Measurements from ENCODE around the gene PNCK. TPM values are rescaled to one million over a fixed set of nuclear protein-coding genes. Genes with fewer than 3 reads are reported as not detected.
"Not testable (repeated sequence)": the region's sequence is repeated elsewhere in the genome, so short reads cannot be mapped to it uniquely, and the experiment has no call there.

The PNCK gene
- total RNA-seq, 1 donor from 2014 or later: 28.5 TPM

GRCh38 chrX:153694687-153695270, 21.2 kb upstream of the PNCK start:
- no peak overlapping the region for H3K4me3 Mint-ChIP-seq
- peaks cover 10% of the 10 kb centered on the region for H3K36me3 Mint-ChIP-seq
- no peak overlapping the region for H3K27ac Mint-ChIP-seq
- peaks cover 7% of the 10 kb centered on the region for H3K9me3 Mint-ChIP-seq
- DNase-seq (ENCODE audit: low spot score in 2 of 2, unreplicated experiment in 2 of 2): no peak
- TF ChIP-seq CTCF (IDR thresholded peaks at IDR 0.05; ENCODE audit: unreplicated experiment): no peak
- no peaks in the 10 kb centered on the region for H3K27me3 Mint-ChIP-seq (ENCODE audit: low read depth)
- peaks cover 4% of the 10 kb centered on the region for H3K4me1 Mint-ChIP-seq

DNA sequence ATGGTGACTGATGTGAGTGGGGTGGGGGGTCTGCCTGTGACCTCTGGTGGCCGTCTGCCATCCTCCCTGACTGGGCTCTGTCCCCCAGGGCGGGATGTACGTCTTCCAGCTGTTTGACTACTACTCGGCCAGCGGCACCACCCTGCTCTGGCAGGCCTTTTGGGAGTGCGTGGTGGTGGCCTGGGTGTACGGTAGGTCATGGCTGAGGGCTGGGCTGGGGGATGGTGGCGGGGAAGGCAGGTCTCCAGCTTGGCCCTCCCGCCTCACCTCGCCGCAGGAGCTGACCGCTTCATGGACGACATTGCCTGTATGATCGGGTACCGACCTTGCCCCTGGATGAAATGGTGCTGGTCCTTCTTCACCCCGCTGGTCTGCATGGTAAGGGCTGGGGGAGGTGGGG, 20.6 kb upstream of the PNCK start:
- not testable (repeated sequence) for H3K27ac Mint-ChIP-seq; H3K4me3 Mint-ChIP-seq; DNase-seq (ENCODE audit: low spot score in 2 of 2, unreplicated experiment in 2 of 2); H3K36me3 Mint-ChIP-seq; H3K9me3 Mint-ChIP-seq; H3K4me1 Mint-ChIP-seq; H3K27me3 Mint-ChIP-seq (ENCODE audit: low read depth)

DNA sequence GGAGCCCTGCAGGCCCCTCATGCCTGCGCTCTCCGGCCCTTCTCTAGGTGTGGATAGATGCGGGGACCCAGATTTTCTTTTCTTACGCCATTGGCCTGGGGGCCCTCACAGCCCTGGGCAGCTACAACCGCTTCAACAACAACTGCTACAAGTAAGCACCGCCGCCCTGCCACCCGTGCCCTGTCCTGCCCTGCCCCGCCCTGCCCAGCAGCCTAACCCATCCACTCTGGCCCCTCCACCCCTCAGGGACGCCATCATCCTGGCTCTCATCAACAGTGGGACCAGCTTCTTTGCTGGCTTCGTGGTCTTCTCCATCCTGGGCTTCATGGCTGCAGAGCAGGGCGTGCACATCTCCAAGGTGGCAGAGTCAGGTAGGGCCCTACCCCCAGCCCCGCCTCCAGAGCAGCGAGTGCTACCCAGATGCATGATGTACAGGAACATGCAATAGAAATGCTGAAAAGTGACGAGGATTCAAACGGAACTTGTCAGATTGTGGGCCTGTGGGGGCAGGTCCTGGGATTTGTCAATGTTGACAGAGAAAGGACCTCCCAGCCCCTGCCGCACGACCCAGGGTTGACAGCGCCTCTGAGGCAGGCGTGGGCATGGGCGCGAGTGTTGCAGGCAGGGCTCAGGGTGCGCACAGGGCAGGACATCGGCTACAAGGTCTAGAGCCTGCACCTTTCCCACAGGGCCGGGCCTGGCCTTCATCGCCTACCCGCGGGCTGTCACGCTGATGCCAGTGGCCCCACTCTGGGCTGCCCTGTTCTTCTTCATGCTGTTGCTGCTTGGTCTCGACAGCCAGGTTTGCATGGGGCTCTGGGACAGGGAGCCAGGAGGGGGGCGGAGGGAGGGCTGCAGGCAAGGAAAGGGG, 19.8 kb upstream of the PNCK start:
- Mint-ChIP-seq H3K36me3 (peaks cover 6% of the 10 kb centered on the region), H3K4me3 (no peak overlapping the region), H3K27ac (no peak overlapping the region), H3K4me1 (peaks cover 4% of the 10 kb centered on the region), H3K9me3 (peaks cover 7% of the 10 kb centered on the region), H3K27me3 (ENCODE audit: low read depth) (no peaks in the 10 kb centered on the region)
- TF ChIP-seq CTCF (IDR thresholded peaks at IDR 0.05; ENCODE audit: unreplicated experiment): no peak
- DNase-seq (ENCODE audit: low spot score in 2 of 2, unreplicated experiment in 2 of 2): no peak

DNA sequence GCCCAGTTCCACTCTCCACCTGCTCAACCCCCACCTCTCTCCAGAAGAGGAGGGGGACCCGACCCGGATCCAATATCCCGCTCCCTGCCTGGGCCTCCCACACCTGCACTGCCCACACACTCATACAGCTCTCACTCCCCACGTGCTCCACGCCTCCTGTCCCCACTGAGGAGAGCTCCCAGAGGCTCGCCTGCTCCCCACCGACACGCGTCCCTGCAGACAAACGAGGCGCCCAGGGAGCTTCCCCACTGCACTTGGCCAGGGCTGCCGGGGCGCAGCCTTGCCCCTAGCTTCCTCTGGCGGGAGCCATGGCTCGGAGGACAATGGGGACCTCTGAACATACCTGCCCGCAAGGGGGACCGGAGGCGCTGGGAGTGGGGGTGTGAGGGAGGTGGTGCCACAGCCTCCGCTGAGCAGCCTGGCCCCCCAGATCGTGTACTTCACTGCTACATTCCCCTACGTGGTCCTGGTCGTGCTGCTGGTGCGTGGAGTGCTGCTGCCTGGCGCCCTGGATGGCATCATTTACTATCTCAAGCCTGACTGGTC, 19.1 kb upstream of the PNCK start:
- Mint-ChIP-seq H3K9me3 (peaks cover 5% of the 10 kb centered on the region), H3K4me1 (peaks cover 4% of the 10 kb centered on the region), H3K27me3 (ENCODE audit: low read depth) (no peaks in the 10 kb centered on the region), H3K36me3 (peaks cover 6% of the 10 kb centered on the region), H3K4me3 (no peak overlapping the region), H3K27ac (no peak overlapping the region)
- TF ChIP-seq CTCF (IDR thresholded peaks at IDR 0.05; ENCODE audit: unreplicated experiment): no peak
- DNase-seq (ENCODE audit: low spot score in 2 of 2, unreplicated experiment in 2 of 2): no peak

GRCh38 chrX:153692003-153692402, 18.4 kb upstream of the PNCK start:
- no peak overlapping the region for H3K4me3 Mint-ChIP-seq
- H3K9me3 Mint-ChIP-seq: no peaks in the 10 kb centered on the region
- H3K4me1 Mint-ChIP-seq: peaks cover 4% of the 10 kb centered on the region
- peaks cover under 1% of the 10 kb centered on the region for H3K36me3 Mint-ChIP-seq
- H3K27me3 Mint-ChIP-seq (ENCODE audit: low read depth): no peaks in the 10 kb centered on the region
- TF ChIP-seq CTCF (IDR thresholded peaks at IDR 0.05; ENCODE audit: unreplicated experiment): no peak
- no peak overlapping the region for H3K27ac Mint-ChIP-seq
- DNase-seq (ENCODE audit: low spot score in 2 of 2, unreplicated experiment in 2 of 2): no peak

DNA sequence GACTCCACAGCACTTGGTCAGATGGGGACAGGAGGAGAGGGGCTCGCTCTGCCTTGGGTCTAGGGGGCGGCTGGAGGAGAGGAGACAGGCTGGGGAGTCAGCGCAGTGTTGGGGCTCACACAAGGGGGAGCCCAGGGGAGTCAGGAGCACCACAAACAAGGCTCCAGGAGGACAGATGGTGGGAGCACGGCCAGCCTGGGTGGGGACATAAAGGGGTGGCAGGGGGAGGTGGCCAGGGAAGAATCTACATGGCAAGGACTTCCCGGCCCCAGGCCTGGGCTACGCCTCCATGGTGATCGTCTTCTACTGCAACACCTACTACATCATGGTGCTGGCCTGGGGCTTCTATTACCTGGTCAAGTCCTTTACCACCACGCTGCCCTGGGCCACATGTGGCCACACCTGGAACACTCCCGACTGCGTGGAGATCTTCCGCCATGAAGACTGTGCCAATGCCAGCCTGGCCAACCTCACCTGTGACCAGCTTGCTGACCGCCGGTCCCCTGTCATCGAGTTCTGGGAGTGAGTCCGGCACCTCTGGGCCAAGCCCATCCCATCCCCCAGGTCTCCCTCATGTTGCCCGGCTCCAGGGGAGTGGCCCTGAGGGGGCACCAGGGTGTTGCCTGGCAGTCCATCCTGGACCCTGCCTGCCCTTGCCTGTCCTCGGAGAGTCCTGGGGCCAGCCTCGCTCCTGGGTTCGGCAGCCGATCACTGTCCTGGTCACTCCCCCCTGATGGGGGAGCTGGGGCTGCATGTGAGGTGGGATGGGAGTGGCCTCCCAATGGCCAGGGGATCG, 17.6 kb upstream of the PNCK start:
- H3K4me3 Mint-ChIP-seq; DNase-seq (ENCODE audit: low spot score in 2 of 2, unreplicated experiment in 2 of 2); H3K4me1 Mint-ChIP-seq; H3K36me3 Mint-ChIP-seq; H3K9me3 Mint-ChIP-seq; H3K27me3 Mint-ChIP-seq (ENCODE audit: low read depth); H3K27ac Mint-ChIP-seq: not testable (repeated sequence)

Measured in mesothelial cell of epicardium (in vitro differentiated cells).